Naive thymus-derived CD8-positive, alpha-beta T cell (primary cell): ENCODE measurements around the gene PARM1. TPM values are rescaled to one million over a fixed set of nuclear protein-coding genes. Genes with fewer than 3 reads are reported as not detected.

Experiments
- ATAC-seq, 2 donors: fragments of 150-1000 bp; cut with Tn5 transposase in 1 of 2; sonication (Bioruptor Pico), chemical (Tn5 transposase) in 1 of 2; 1 replicate in 1 of 2; 2 replicates in 1 of 2; pipeline ENCODE4 v1.10.0; 2021; ENCODE audit warnings: mild to moderate bottlenecking in 2 of 2, moderate library complexity in 2 of 2
- POLR2A ChIA-PET: fragments of 350-600 bp; sonication (Branson Sonifier 250); formaldehyde crosslinking; loops from one replicate; lab custom pipeline; 2021; ENCODE audit warnings: antibody characterized with exemption; lab: Charles Lee
- DNase-seq, 10 donors: peaks; one replicate each; pipeline versions ENCODE4 v3.0.0 to v3.0.0-alpha.2; 2020 to 2022
- H3K27ac Mint-ChIP-seq, 10 donors: one replicate each; pipeline ENCODE4 v1.8.0; 2020 to 2022; ENCODE audit warnings: mild to moderate bottlenecking in 10 of 10, mixed read lengths in 10 of 10, moderate library complexity in 4 of 10, inconsistent platforms in 1 of 10
- H3K27me3 Mint-ChIP-seq, 5 donors: one replicate each; pipeline ENCODE4 v1.8.0; 2021 to 2022; ENCODE audit warnings: mixed read lengths in 5 of 5
- H3K36me3 Mint-ChIP-seq, 3 donors: one replicate each; pipeline ENCODE4 v1.8.0; 2020 to 2022; ENCODE audit warnings: mixed read lengths in 3 of 3, mild to moderate bottlenecking in 2 of 3, inconsistent platforms in 1 of 3
- H3K4me1 Mint-ChIP-seq, 4 donors: one replicate each; pipeline ENCODE4 v1.8.0; 2021 to 2022; ENCODE audit warnings: mixed read lengths in 4 of 4
- H3K4me3 Mint-ChIP-seq, 10 donors: one replicate each; pipeline ENCODE4 v1.8.0; 2020 to 2022; ENCODE audit warnings: mild to moderate bottlenecking in 10 of 10, mixed read lengths in 10 of 10, moderate library complexity in 6 of 10, inconsistent platforms in 1 of 10
- H3K9me3 Mint-ChIP-seq, 9 donors: one replicate each; pipeline ENCODE4 v1.8.0; 2020 to 2022; ENCODE audit warnings: mixed read lengths in 9 of 9, mild to moderate bottlenecking in 3 of 9, inconsistent platforms in 1 of 9, moderate library complexity in 1 of 9
- polyA plus RNA-seq, 3 donors: library from polyadenylated mRNA; unstranded; fragments of 300-500 nt; fragmentation: Illumina TruSeq; gene quantifications; one replicate each; pipeline ENCODE4 v1.2.3, GENCODE V29; 2021
- total RNA-seq, 8 experiments: library from RNA in 2 of 8; stranded (reverse) in 2 of 8; gene quantifications; one replicate each; pipeline ENCODE4 v1.2.3 and lab custom pipeline; 2021 to 2026

Gene PARM1
- total and polyA plus RNA-seq, 5 experiments from 2014 or later, result 0.11 to 0.21 TPM; not detected in 3

GRCh38 chr4:75080888-75081287 lies 148.0 kb downstream of the PARM1 start:
- Mint-ChIP-seq H3K27me3 (peaks cover 0 to 11% (median 7%) of the 10 kb centered on the region in 5 donors), H3K27ac (no peak overlapping the region), H3K4me3 (no peak overlapping the region), H3K36me3 (no peaks in the 10 kb centered on the region), H3K9me3 (peaks cover 0 to 14% (median 2%) of the 10 kb centered on the region in 9 donors), H3K4me1 (no peaks in the 10 kb centered on the region)
- POLR2A ChIA-PET, result no interaction called here
- ATAC-seq (no peak), DNase-seq (no peak)

- Mint-ChIP-seq H3K36me3 (no peaks in the 10 kb centered on the region), H3K27me3 (peaks cover 0 to 11% (median 7%) of the 10 kb centered on the region in 5 donors), H3K4me3 (no peak overlapping the region), H3K9me3 (peaks cover 0 to 14% (median 2%) of the 10 kb centered on the region in 9 donors), H3K4me1 (no peaks in the 10 kb centered on the region), H3K27ac (no peak overlapping the region)
- DNase-seq (no peak), ATAC-seq (no peak)
- POLR2A ChIA-PET, result no interaction called here
Measured at GRCh38 chr4:75081561-75081960, 148.6 kb downstream of the PARM1 start.

GRCh38 chr4:75087416-75087815 lies 154.5 kb downstream of the PARM1 start:
- POLR2A ChIA-PET, result no interaction called here
- Mint-ChIP-seq H3K36me3 (no peaks in the 10 kb centered on the region), H3K4me3 (no peak overlapping the region), H3K4me1 (no peaks in the 10 kb centered on the region), H3K9me3 (peaks cover 0 to 6% (median 2%) of the 10 kb centered on the region in 9 donors), H3K27me3 (peaks cover 0 to 3% (median 0%) of the 10 kb centered on the region in 5 donors), H3K27ac (no peak overlapping the region)
- ATAC-seq, result no peak
- no peak for DNase-seq

GRCh38 chr4:75087865-75088264 lies 154.9 kb downstream of the PARM1 start:
- POLR2A ChIA-PET, result no interaction called here
- peaks cover 0 to 10% (median 2%) of the 10 kb centered on the region in 9 donors for H3K9me3 Mint-ChIP-seq
- H3K27ac Mint-ChIP-seq, result no peak overlapping the region
- H3K4me1 Mint-ChIP-seq, result no peaks in the 10 kb centered on the region
- DNase-seq (no peak), ATAC-seq (no peak)
- H3K36me3 Mint-ChIP-seq, result no peaks in the 10 kb centered on the region
- H3K27me3 Mint-ChIP-seq, result peaks cover 0 to 2% (median 0%) of the 10 kb centered on the region in 5 donors
- no peak overlapping the region for H3K4me3 Mint-ChIP-seq

- no peaks in the 10 kb centered on the region for H3K27me3 Mint-ChIP-seq
- H3K9me3 Mint-ChIP-seq, result peaks cover 0 to 15% (median 2%) of the 10 kb centered on the region in 9 donors
- H3K4me1 Mint-ChIP-seq, result no peaks in the 10 kb centered on the region
- no peak overlapping the region for H3K4me3 Mint-ChIP-seq
- POLR2A ChIA-PET, result no interaction called here
- DNase-seq (no peak), ATAC-seq (no peak)
- no peak overlapping the region for H3K27ac Mint-ChIP-seq
- no peaks in the 10 kb centered on the region for H3K36me3 Mint-ChIP-seq
Measured at GRCh38 chr4:75089206-75089605, 156.3 kb downstream of the PARM1 start.

- DNase-seq, result no peak
- H3K9me3 Mint-ChIP-seq, result peaks cover 12 to 45% (median 29%) of the 10 kb centered on the region in 9 donors
- H3K27me3 Mint-ChIP-seq, result peaks cover 0 to 10% (median 1%) of the 10 kb centered on the region in 5 donors
Measured at GRCh38 chr4:75099321-75099720, 166.4 kb downstream of the PARM1 start.

More at GRCh38 chr4:75099321-75099720, 166.4 kb downstream of the PARM1 start:
- no peak overlapping the region for H3K4me3 Mint-ChIP-seq
- no peak overlapping the region for H3K27ac Mint-ChIP-seq
- POLR2A ChIA-PET, result no interaction called here
- ATAC-seq, result no peak
- peaks cover 0 to 6% (median 0%) of the 10 kb centered on the region in 4 donors for H3K4me1 Mint-ChIP-seq
- H3K36me3 Mint-ChIP-seq, result peaks cover 0 to 15% (median 0%) of the 10 kb centered on the region in 3 donors

Other genes with a start within 250 kb of the PARM1 start
- not detected for gene BTC, start 138.6 kb upstream of the PARM1 start, total RNA-seq
- not detected for gene BTC, start 138.6 kb upstream of the PARM1 start, polyA plus RNA-seq